K562 (cell line): ENCODE measurements around the gene LRRC15. TPM values are rescaled to one million over a fixed set of nuclear protein-coding genes. Genes with fewer than 3 reads are reported as not detected.

Experiments used
- AFF1 ChIP-seq, 2 experiments: fragments of 450-650 bp; IDR thresholded peaks; 2 replicates each; pipeline ENCODE4 v1.6.1; 2018; ENCODE audit warnings: mild to moderate bottlenecking in 2 of 2, low read depth in 1 of 2; ENCODE audit not compliant: partially characterized antibody in 2 of 2
- ARID3A ChIP-seq: IDR thresholded peaks from 2 replicates; pipeline ENCODE4 v1.6.1; 2012; ENCODE audit warnings: low read depth, low read length, improper control_type of control experiment, borderline replicate concordance
- EGR1 ChIP-seq: fragments of 450-650 bp; conservative IDR thresholded peaks from 2 replicates; pipeline ENCODE4 v1.6.1; 2017; ENCODE audit warnings: mild to moderate bottlenecking
- ETS1 ChIP-seq: conservative IDR thresholded peaks from 2 replicates; pipeline ENCODE4 v1.6.1; 2011; ENCODE audit warnings: low read depth, mild to moderate bottlenecking, low read length; ENCODE audit not compliant: control insufficient read depth
- ETS2 ChIP-seq: IDR thresholded peaks from 2 replicates; pipeline ENCODE4 v1.6.1; 2016; ENCODE audit warnings: borderline replicate concordance, missing genetic modification characterization, mild to moderate bottlenecking, moderate library complexity, missing compliant biosample characterization; ENCODE audit not compliant: poor library complexity, severe bottlenecking
- KDM4B ChIP-seq, 2 experiments: fragments of 450-650 bp in 1 of 2; sonication (generic) in 1 of 2; IDR thresholded peaks; 2 replicates each; pipeline ENCODE4 v1.6.1; 2016 to 2017; ENCODE audit warnings: borderline replicate concordance in 2 of 2, antibody characterized with exemption in 1 of 2, low read depth in 1 of 2, mild to moderate bottlenecking in 1 of 2
- MAFG ChIP-seq: fragments of 450-650 bp; conservative IDR thresholded peaks from 2 replicates; pipeline ENCODE4 v1.6.1; 2016; ENCODE audit warnings: missing genetic modification characterization, missing compliant biosample characterization
- MYC ChIP-seq, 2 experiments: fragments of 250-450 bp in 1 of 2; sonication (Bioruptor Pico) in 1 of 2; IDR thresholded peaks; 2 replicates each; pipeline versions ENCODE4 v1.5.1 to v1.6.1; 2012 to 2021; ENCODE audit warnings: low read depth in 2 of 2, borderline replicate concordance in 1 of 2, improper control_type of control experiment in 1 of 2, low read length in 1 of 2, mild to moderate bottlenecking in 1 of 2, moderate library complexity in 1 of 2
- NFIX ChIP-seq: fragments of 250-450 bp; sonication (Bioruptor Pico); IDR thresholded peaks from 2 replicates; pipeline ENCODE4 v1.4.0; 2020; ENCODE audit warnings: low read depth, mild to moderate bottlenecking, moderate library complexity
- NR2F6 ChIP-seq: fragments of 450-650 bp; formaldehyde crosslinking; IDR thresholded peaks from 2 replicates; pipeline ENCODE4 v1.4.0; 2020; ENCODE audit warnings: mild to moderate bottlenecking
- POLR2B ChIP-seq: fragments of 450-650 bp; IDR thresholded peaks from 2 replicates; pipeline ENCODE4 v1.6.1; 2018; ENCODE audit warnings: low read depth; ENCODE audit not compliant: partially characterized antibody
- PTRF ChIP-seq: fragments of 450-650 bp; IDR thresholded peaks from 2 replicates; pipeline ENCODE4 v1.6.1; 2016; ENCODE audit warnings: mild to moderate bottlenecking, missing genetic modification characterization, missing compliant biosample characterization
- RBM34 ChIP-seq: fragments of 200-400 bp; formaldehyde crosslinking; IDR thresholded peaks from 2 replicates; pipeline ENCODE4 v1.6.1; 2018; ENCODE audit warnings: low read length, borderline replicate concordance; ENCODE audit not compliant: insufficient read depth
- RNF219 ChIP-seq: fragments of 250-450 bp; sonication (Bioruptor Pico); IDR thresholded peaks from 2 replicates; pipeline ENCODE4 v1.5.0; 2022; ENCODE audit warnings: mild to moderate bottlenecking
- SIX5 ChIP-seq, 2 experiments: IDR thresholded peaks; 2 replicates each; pipeline ENCODE4 v1.6.1; 2011; ENCODE audit warnings: low read length in 2 of 2, borderline replicate concordance in 1 of 2, low read depth in 1 of 2, mild to moderate bottlenecking in 1 of 2, moderate library complexity in 1 of 2; ENCODE audit not compliant: insufficient read depth in 1 of 2
- SLC30A9 ChIP-seq: fragments of 250-450 bp; sonication (Bioruptor Pico); IDR thresholded peaks from 2 replicates; pipeline ENCODE4 v1.8.0; 2022; ENCODE audit warnings: mild to moderate bottlenecking, moderate library complexity
- polyA plus RNA-seq, 8 experiments: library from polyadenylated mRNA; depleted of rRNA in 4 of 8; stranded (reverse) in 5 of 8; unstranded in 3 of 8; fragments of >200 nt; fragmentation: Nextera tagmentation in 2 of 8; fragmentation: Illumina TruSeq in 1 of 8; extraction: Ambion mirVana in 2 of 8; extraction: Trizol in 1 of 8; gene quantifications; 2 replicates each; pipeline versions ENCODE4 v1.2.1 to v1.2.3, GENCODE V29; 2011 to 2014; ENCODE audit warnings: inconsistent platforms in 1 of 8, missing spikeins in 1 of 8
- total RNA-seq, 7 experiments: library from RNA; depleted of rRNA in 6 of 7; stranded (reverse); fragments of >200 nt in 6 of 7; fragmentation: Illumina TruSeq in 2 of 7; extraction: Trizol in 2 of 7; gene quantifications; 2 replicates each; pipeline versions ENCODE4 v1.2.1 to v1.2.3, GENCODE V29; 2011 to 2021; ENCODE audit warnings: low replicate concordance in 1 of 7

The LRRC15 gene
- total and polyA plus RNA-seq, 9 of the 15 experiments (the other 6 are each of a cell fraction or from before 2014, with no cell fraction given): not detected

GRCh38 chr3:194326192-194326967 is 43.2 kb downstream of the LRRC15 start (continued):
- peak; percentile 62 for TF ChIP-seq MYC (IDR thresholded peaks at IDR 0.05; ENCODE audit: low read depth, low read length)
- TF ChIP-seq MYC (CRISPR knock-in tag; IDR thresholded peaks at IDR 0.05; ENCODE audit: borderline replicate concordance, low read depth): no peak
- peak; percentile 34 to 59 for TF ChIP-seq AFF1 (IDR thresholded peaks at IDR 0.05; ENCODE audit: low read depth in 1 of 2, partially characterized antibody in 2 of 2)
- no peak for TF ChIP-seq NFIX (CRISPR knock-in tag)
- no peak for TF ChIP-seq ETS2 (tag)
- no peak for TF ChIP-seq POLR2B
- TF ChIP-seq RBM34: no peak
- no peak for TF ChIP-seq ARID3A
- no peak for TF ChIP-seq NR2F6 (CRISPR knock-in tag)
- TF ChIP-seq RNF219 (CRISPR knock-in tag): no peak
- peak in 1 of 2 experiments; percentile 27; a peak in 2 of 4 replicates for TF ChIP-seq KDM4B (IDR thresholded peaks at IDR 0.05; ENCODE audit: borderline replicate concordance in 2 of 2, low read depth in 1 of 2)
- no peak for TF ChIP-seq EGR1
- no peak for TF ChIP-seq MAFG (tag)
- TF ChIP-seq SLC30A9 (CRISPR knock-in tag): no peak
- no peak for TF ChIP-seq PTRF (tag)
- 0 out of 2 replicates have a peak, but pooled peaks have one; percentile 14 for TF ChIP-seq ETS1
- no peak for TF ChIP-seq SIX5 (IDR thresholded peaks at IDR 0.05; ENCODE audit: borderline replicate concordance in 1 of 2, insufficient read depth in 1 of 2, low read depth in 1 of 2, low read length in 2 of 2)
